HEK293 (cell line): ENCODE results near the gene MYL4.
A peak's percentile ranks its signal among the peaks of the same experiment; 100 is the strongest.

Experiments
- CTCF ChIA-PET: fragments of 350-600 bp; formaldehyde crosslinking; extraction: SDS; loops from one replicate; lab custom pipeline; 2021; ENCODE audit warnings: antibody characterized with exemption; lab: Yijun Ruan, JAX
- POLR2A ChIA-PET: fragments of 300-600 bp; formaldehyde crosslinking; extraction: SDS; loops from one replicate; lab custom pipeline; 2020; ENCODE audit warnings: antibody characterized with exemption, inconsistent platforms; lab: Yijun Ruan, JAX
- H3K27ac ChIP-seq: fragments of 200-500 bp; sonication (Bioruptor generic); 2 replicates; pipeline ENCODE4 v1.5.1; 2014; ENCODE audit warnings: low read depth, low read length, control low read depth, inconsistent platforms; ENCODE audit errors: extremely low read depth
- H3K36me3 ChIP-seq, 2 experiments: fragments of 200-500 bp in 1 of 2; sonication (Bioruptor generic) in 1 of 2; 1 replicate in 1 of 2; 2 replicates in 1 of 2; pipeline ENCODE4 v1.5.1; 2014 to 2017; ENCODE audit warnings: inconsistent platforms in 2 of 2, low read length in 2 of 2; ENCODE audit not compliant: control insufficient read depth in 2 of 2, insufficient read depth in 1 of 2
- H3K4me1 ChIP-seq: fragments of 200-500 bp; sonication (Bioruptor generic); 2 replicates; pipeline ENCODE4 v1.5.1; 2014; ENCODE audit warnings: mild to moderate bottlenecking, low read length, inconsistent platforms; ENCODE audit not compliant: control insufficient read depth, insufficient read depth
- H3K4me3 ChIP-seq: 2 replicates; pipeline ENCODE4 v1.5.1; 2011; ENCODE audit warnings: low read depth, mild to moderate bottlenecking, control low read depth, low read length, moderate library complexity
- H3K9me3 ChIP-seq: fragments of 200-500 bp; sonication (Bioruptor generic); 2 replicates; pipeline ENCODE4 v1.5.1; 2014; ENCODE audit warnings: low read depth, low read length, inconsistent platforms; ENCODE audit not compliant: control insufficient read depth, insufficient read depth
- ATF2 ChIP-seq: fragments of 450-650 bp; formaldehyde crosslinking; IDR thresholded peaks from 2 replicates; pipeline ENCODE4 v1.5.1; 2016; ENCODE audit warnings: missing biosample characterization, missing genetic modification characterization, low read depth
- REPIN1 ChIP-seq: fragments of 450-650 bp; formaldehyde crosslinking; IDR thresholded peaks from 2 replicates; pipeline ENCODE4 v1.5.1; 2017; ENCODE audit warnings: missing biosample characterization, missing genetic modification characterization, low read depth
- YY1 ChIP-seq: fragments of 450-650 bp; formaldehyde crosslinking; IDR thresholded peaks from 2 replicates; pipeline ENCODE4 v1.5.1; 2018; ENCODE audit warnings: missing biosample characterization, missing genetic modification characterization
- ZBTB20 ChIP-seq: fragments of 450-650 bp; formaldehyde crosslinking; IDR thresholded peaks from 2 replicates; pipeline ENCODE4 v1.5.1; 2016; ENCODE audit warnings: missing biosample characterization, missing genetic modification characterization
- ZBTB21 ChIP-seq: fragments of 450-650 bp; formaldehyde crosslinking; IDR thresholded peaks from 2 replicates; pipeline ENCODE4 v1.5.1; 2017; ENCODE audit warnings: missing biosample characterization, missing genetic modification characterization
- ZNF112 ChIP-seq: fragments of 450-650 bp; formaldehyde crosslinking; IDR thresholded peaks from 2 replicates; pipeline ENCODE4 v1.5.0; 2017; ENCODE audit warnings: missing biosample characterization, missing genetic modification characterization
- ZNF114 ChIP-seq: fragments of 450-650 bp; formaldehyde crosslinking; IDR thresholded peaks from 2 replicates; pipeline ENCODE4 v1.5.0; 2017; ENCODE audit warnings: missing biosample characterization, missing genetic modification characterization
- ZNF133 ChIP-seq: fragments of 450-650 bp; formaldehyde crosslinking; IDR thresholded peaks from 2 replicates; pipeline ENCODE4 v1.5.1; 2016; ENCODE audit warnings: missing biosample characterization, missing genetic modification characterization
- ZNF184 ChIP-seq: fragments of 450-650 bp; IDR thresholded peaks from 2 replicates; pipeline ENCODE4 v1.5.1; 2018; ENCODE audit warnings: missing biosample characterization, mild to moderate bottlenecking, missing genetic modification characterization
- ZNF514 ChIP-seq: fragments of 450-650 bp; formaldehyde crosslinking; IDR thresholded peaks from 2 replicates; pipeline ENCODE4 v1.5.1; 2016; ENCODE audit warnings: missing biosample characterization, missing genetic modification characterization
- ZNF571 ChIP-seq: fragments of 450-650 bp; formaldehyde crosslinking; IDR thresholded peaks from 2 replicates; pipeline ENCODE4 v1.5.0; 2017; ENCODE audit warnings: missing biosample characterization, missing genetic modification characterization
- ZNF623 ChIP-seq: fragments of 450-650 bp; formaldehyde crosslinking; IDR thresholded peaks from 2 replicates; pipeline ENCODE4 v1.5.1; 2016; ENCODE audit warnings: missing biosample characterization, missing genetic modification characterization
- ZNF830 ChIP-seq: fragments of 450-650 bp; IDR thresholded peaks from 2 replicates; pipeline ENCODE4 v1.5.0; 2018; ENCODE audit warnings: missing biosample characterization, missing genetic modification characterization, low read depth, mild to moderate bottlenecking, moderate library complexity
- ZNF837 ChIP-seq: fragments of 450-650 bp; formaldehyde crosslinking; IDR thresholded peaks from 2 replicates; pipeline ENCODE4 v1.5.1; 2016; ENCODE audit warnings: missing biosample characterization, missing genetic modification characterization
- ZNF843 ChIP-seq: fragments of 450-650 bp; formaldehyde crosslinking; IDR thresholded peaks from 2 replicates; pipeline ENCODE4 v1.5.1; 2016; ENCODE audit warnings: missing biosample characterization, missing genetic modification characterization
- ZSCAN30 ChIP-seq: fragments of 450-650 bp; IDR thresholded peaks from 2 replicates; pipeline ENCODE4 v1.5.1; 2018; ENCODE audit warnings: missing biosample characterization, mild to moderate bottlenecking, missing genetic modification characterization, moderate library complexity
- TF ChIP-seq, protein P1 (sequence below): fragments of 450-650 bp; formaldehyde crosslinking; IDR thresholded peaks from 2 replicates; pipeline ENCODE4 v1.5.1; 2017; ENCODE audit warnings: missing biosample characterization, missing genetic modification characterization

Gene MYL4

DNA sequence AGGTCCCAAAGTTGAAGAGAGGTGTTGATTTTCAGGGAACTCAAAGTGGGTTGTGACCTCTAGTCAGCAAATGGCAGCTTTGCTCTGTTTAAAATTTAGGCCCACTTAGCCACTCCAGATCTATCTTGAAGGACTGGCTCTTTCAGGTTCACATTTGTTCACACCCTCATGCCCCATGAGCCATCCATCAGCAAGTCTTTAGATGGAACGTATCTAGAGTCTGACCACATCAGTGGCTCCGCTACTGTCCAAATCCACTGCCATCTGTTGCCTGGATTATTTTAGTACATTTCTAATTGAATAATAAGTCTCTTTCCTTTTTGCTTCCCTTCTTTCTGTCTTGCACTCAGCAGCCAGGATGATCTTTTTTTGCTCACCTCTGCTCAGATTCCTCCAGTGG, 55.0 kb downstream of the MYL4 start:
- TF ChIP-seq ZBTB20 (tag by site-specific recombination) (no peak), ZNF843 (no peak), ZNF514 (tag by site-specific recombination) (no peak), ZNF112 (tag by site-specific recombination) (no peak), ZSCAN30 (tag by site-specific recombination) (no peak), ZNF837 (no peak), REPIN1 (tag by site-specific recombination) (no peak), ZNF623 (tag by site-specific recombination) (no peak), ZNF114 (tag by site-specific recombination) (no peak), ZNF133 (tag by site-specific recombination) (no peak)

GRCh38 chr17:47265983-47266541, 56.9 kb downstream of the MYL4 start:
- no peaks in the 10 kb centered on the region for H3K36me3 ChIP-seq
- H3K4me3 ChIP-seq = no peak overlapping the region
- POLR2A ChIA-PET = interaction anchor here (2.9 kb wide), 1 partner anchor 9 kb away, joined by 10 read pairs; no protein-coding TSS in a partner anchor
- CTCF ChIA-PET = no interaction called here
- H3K9me3 ChIP-seq = no peaks in the 10 kb centered on the region
- no peak overlapping the region for H3K27ac ChIP-seq
- TF ChIP-seq, protein P1, sequence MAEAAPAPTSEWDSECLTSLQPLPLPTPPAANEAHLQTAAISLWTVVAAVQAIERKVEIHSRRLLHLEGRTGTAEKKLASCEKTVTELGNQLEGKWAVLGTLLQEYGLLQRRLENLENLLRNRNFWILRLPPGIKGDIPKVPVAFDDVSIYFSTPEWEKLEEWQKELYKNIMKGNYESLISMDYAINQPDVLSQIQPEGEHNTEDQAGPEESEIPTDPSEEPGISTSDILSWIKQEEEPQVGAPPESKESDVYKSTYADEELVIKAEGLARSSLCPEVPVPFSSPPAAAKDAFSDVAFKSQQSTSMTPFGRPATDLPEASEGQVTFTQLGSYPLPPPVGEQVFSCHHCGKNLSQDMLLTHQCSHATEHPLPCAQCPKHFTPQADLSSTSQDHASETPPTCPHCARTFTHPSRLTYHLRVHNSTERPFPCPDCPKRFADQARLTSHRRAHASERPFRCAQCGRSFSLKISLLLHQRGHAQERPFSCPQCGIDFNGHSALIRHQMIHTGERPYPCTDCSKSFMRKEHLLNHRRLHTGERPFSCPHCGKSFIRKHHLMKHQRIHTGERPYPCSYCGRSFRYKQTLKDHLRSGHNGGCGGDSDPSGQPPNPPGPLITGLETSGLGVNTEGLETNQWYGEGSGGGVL (tag by site-specific recombination) = 0 out of 2 replicates have a peak, but pooled peaks have one; percentile 7
- TF ChIP-seq ZNF184 (tag by site-specific recombination) (peak; percentile 59; the same call in 1 of the 2 replicates), YY1 (tag by site-specific recombination) (no peak), ZNF830 (tag by site-specific recombination) (no peak)
- no peaks in the 10 kb centered on the region for H3K4me1 ChIP-seq

More for the DNA sequence above, 55.0 kb downstream of the MYL4 start:
- ChIA-PET CTCF (interaction anchor here (0.6 to 0.7 kb wide), 2 partner anchors 34 to 358 kb away, joined by 3 read pairs; no protein-coding TSS in a partner anchor), POLR2A (interaction anchor here (2.9 kb wide), 1 partner anchor 11 kb away, joined by 10 read pairs; no protein-coding TSS in a partner anchor)
- Histone ChIP-seq H3K27ac (no peak overlapping the region), H3K9me3 (no peaks in the 10 kb centered on the region), H3K4me3 (no peak overlapping the region), H3K4me1 (no peaks in the 10 kb centered on the region), H3K36me3 (no peaks in the 10 kb centered on the region)

- Histone ChIP-seq H3K36me3 (no peaks in the 10 kb centered on the region), H3K27ac (no peak overlapping the region), H3K4me3 (no peak overlapping the region), H3K4me1 (no peaks in the 10 kb centered on the region), H3K9me3 (no peaks in the 10 kb centered on the region)
- ChIA-PET CTCF (no interaction called here), POLR2A (interaction anchor here (2.9 kb wide), 1 partner anchor 9 kb away, joined by 10 read pairs; no protein-coding TSS in a partner anchor)
- TF ChIP-seq ZNF571 (tag by site-specific recombination) (no peak), ZBTB21 (0 out of 2 replicates have a peak, but pooled peaks have one; percentile 17), ATF2 (tag by site-specific recombination) (peak; percentile 64; the same call in 1 of the 2 replicates)
Observed at GRCh38 chr17:47266782-47267181, 57.6 kb downstream of the MYL4 start.
